GM12864 (cell line): ENCODE results near the gene RTCB.

Source experiments
- DNase-seq: peaks from one replicate; pipeline ENCODE4 v3.0.0-alpha.2; 2011; ENCODE audit warnings: low read depth
- H3K4me3 ChIP-seq: 2 replicates; pipeline ENCODE4 v1.5.1; 2011; ENCODE audit warnings: mild to moderate bottlenecking, low read depth, low read length, control low read depth
- TF ChIP-seq, protein P1 (sequence below): IDR thresholded peaks from 2 replicates; pipeline ENCODE4 v1.5.1; 2011; ENCODE audit warnings: low read depth, mild to moderate bottlenecking, moderate library complexity, low read length, control low read depth, inconsistent platforms; ENCODE audit errors: missing control alignments

The RTCB gene

GRCh38 chr22:32396746-32397145, 15.3 kb downstream of the RTCB start:
- no peak overlapping the region for H3K4me3 ChIP-seq
- DNase-seq = no peak
- TF ChIP-seq, protein P1, sequence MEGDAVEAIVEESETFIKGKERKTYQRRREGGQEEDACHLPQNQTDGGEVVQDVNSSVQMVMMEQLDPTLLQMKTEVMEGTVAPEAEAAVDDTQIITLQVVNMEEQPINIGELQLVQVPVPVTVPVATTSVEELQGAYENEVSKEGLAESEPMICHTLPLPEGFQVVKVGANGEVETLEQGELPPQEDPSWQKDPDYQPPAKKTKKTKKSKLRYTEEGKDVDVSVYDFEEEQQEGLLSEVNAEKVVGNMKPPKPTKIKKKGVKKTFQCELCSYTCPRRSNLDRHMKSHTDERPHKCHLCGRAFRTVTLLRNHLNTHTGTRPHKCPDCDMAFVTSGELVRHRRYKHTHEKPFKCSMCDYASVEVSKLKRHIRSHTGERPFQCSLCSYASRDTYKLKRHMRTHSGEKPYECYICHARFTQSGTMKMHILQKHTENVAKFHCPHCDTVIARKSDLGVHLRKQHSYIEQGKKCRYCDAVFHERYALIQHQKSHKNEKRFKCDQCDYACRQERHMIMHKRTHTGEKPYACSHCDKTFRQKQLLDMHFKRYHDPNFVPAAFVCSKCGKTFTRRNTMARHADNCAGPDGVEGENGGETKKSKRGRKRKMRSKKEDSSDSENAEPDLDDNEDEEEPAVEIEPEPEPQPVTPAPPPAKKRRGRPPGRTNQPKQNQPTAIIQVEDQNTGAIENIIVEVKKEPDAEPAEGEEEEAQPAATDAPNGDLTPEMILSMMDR = no peak

- H3K4me3 ChIP-seq = no peak overlapping the region
- TF ChIP-seq, protein P1 = no peak
- DNase-seq = no peak
Measured at GRCh38 chr22:32396255-32396654, 15.8 kb downstream of the RTCB start.

GRCh38 chr22:32395107-32395506, 16.9 kb downstream of the RTCB start:
- TF ChIP-seq, protein P1 = no peak
- H3K4me3 ChIP-seq = no peak overlapping the region
- no peak for DNase-seq

GRCh38 chr22:32389685-32390084, 22.4 kb downstream of the RTCB start:
- TF ChIP-seq, protein P1 = no peak
- no peak for DNase-seq

DNA sequence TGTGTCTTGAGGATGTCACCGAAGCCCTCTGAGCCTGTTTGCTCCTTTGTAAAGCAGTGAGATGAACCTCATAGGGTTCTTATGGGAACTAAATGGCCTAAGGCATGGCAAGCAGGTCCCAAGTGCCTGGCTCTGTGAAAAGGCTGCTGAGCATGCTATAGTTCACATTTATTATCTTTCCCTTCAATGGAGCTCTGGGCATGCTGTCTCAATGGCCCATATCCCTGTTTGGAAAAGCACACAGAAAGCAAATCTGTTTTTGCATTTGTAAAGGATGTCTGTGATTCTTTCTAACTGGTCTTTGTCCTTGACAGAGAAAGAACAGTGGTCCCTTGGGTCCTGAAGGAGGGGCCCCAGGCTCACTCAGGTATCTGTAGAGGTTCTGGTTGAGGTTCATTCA, 26.4 kb downstream of the RTCB start:
- no peak overlapping the region for H3K4me3 ChIP-seq
- TF ChIP-seq, protein P1 = no peak
- DNase-seq = no peak

More at GRCh38 chr22:32389685-32390084, 22.4 kb downstream of the RTCB start:
- H3K4me3 ChIP-seq = no peak overlapping the region

GRCh38 chr22:32380991-32381390, 31.1 kb downstream of the RTCB start:
- TF ChIP-seq, protein P1 = no peak
- H3K4me3 ChIP-seq = no peak overlapping the region
- no peak for DNase-seq

GRCh38 chr22:32378707-32379272, 33.3 kb downstream of the RTCB start:
- no peak for DNase-seq
- TF ChIP-seq, protein P1 = peak; percentile 56
- no peak overlapping the region for H3K4me3 ChIP-seq
